ENCODE measurements around the gene ADAMTS8. TPM values are rescaled to one million over a fixed set of nuclear protein-coding genes. Genes with fewer than 3 reads are reported as not detected.

The ADAMTS8 gene
- polyA plus RNA-seq, 1 donor (not counting 4 experiments of a cell fraction or from before 2014, with no cell fraction given), result not detected

- Histone ChIP-seq H4K20me1 (ENCODE audit: control insufficient read depth, extremely low read depth, insufficient read depth, low read length) (no peaks in the 10 kb centered on the region), H3K4me1 (ENCODE audit: control insufficient read depth, extremely low read depth, insufficient read depth, low read length) (no peaks in the 10 kb centered on the region), H3K9ac (ENCODE audit: control insufficient read depth, extremely low read depth, insufficient read depth, low read length) (no peak overlapping the region), H2AFZ (ENCODE audit: control insufficient read depth, low read length) (no peak overlapping the region), H3K27ac (ENCODE audit: control insufficient read depth, insufficient read depth, low read length) (no peak overlapping the region), H3K36me3 (ENCODE audit: control insufficient read depth in 2 of 2, extremely low read depth in 1 of 2, insufficient read depth in 2 of 2, low read length in 2 of 2) (no peaks in the 10 kb centered on the region), H3K4me2 (ENCODE audit: control insufficient read depth, extremely low read depth, insufficient read depth, low read depth, low read length) (no peak overlapping the region), H3K79me2 (ENCODE audit: control insufficient read depth, insufficient read depth, low read length) (no peaks in the 10 kb centered on the region), H3K27me3 (ENCODE audit: control insufficient read depth, extremely low read depth, insufficient read depth, low read length) (no peaks in the 10 kb centered on the region), H3K9me3 (ENCODE audit: control insufficient read depth, low read depth, low read length) (no peaks in the 10 kb centered on the region), H3K9me1 (ENCODE audit: control insufficient read depth, extremely low read depth, insufficient read depth, low read length) (no peaks in the 10 kb centered on the region), H3K4me3 (ENCODE audit: control insufficient read depth in 2 of 3, extremely low read depth in 1 of 3, insufficient read depth in 2 of 3, low read depth in 1 of 3, low read length in 3 of 3) (no peak overlapping the region)
- dilution Hi-C loops (cut with MboI; ENCODE audit: extremely low pct_ligation_motif_present, low sequenced_read_pairs), result no loop called here
- DNase-seq (ENCODE audit: low read depth, low spot score) (no peak), FAIRE-seq (peak; percentile 39)
- TF ChIP-seq EZH2 (IDR thresholded peaks at IDR 0.05; ENCODE audit: low read length) (no peak), CTCF (optimal IDR thresholded peaks at IDR 0.05 in 1 of 3, IDR thresholded peaks at IDR 0.05 in 1 of 3, conservative IDR thresholded peaks at IDR 0.05 in 1 of 3; ENCODE audit: extremely low read depth in 1 of 3, insufficient read depth in 2 of 3, low read length in 3 of 3) (peak; percentile 30 to 76 (median 41))
Observed at GRCh38 chr11:130390071-130390758, 38.2 kb downstream of the ADAMTS8 start.

GRCh38 chr11:130389335-130389935 lies 39.0 kb downstream of the ADAMTS8 start:
- no peaks in the 10 kb centered on the region for H3K9me1 ChIP-seq (ENCODE audit: control insufficient read depth, extremely low read depth, insufficient read depth, low read length)

More at GRCh38 chr11:130389335-130389935, 39.0 kb downstream of the ADAMTS8 start:
- no peaks in the 10 kb centered on the region for H3K36me3 ChIP-seq (ENCODE audit: control insufficient read depth in 2 of 2, extremely low read depth in 1 of 2, insufficient read depth in 2 of 2, low read length in 2 of 2)
- FAIRE-seq (no peak), DNase-seq (ENCODE audit: low read depth, low spot score) (no peak)
- no peak overlapping the region for H3K4me3 ChIP-seq (ENCODE audit: control insufficient read depth in 2 of 3, extremely low read depth in 1 of 3, insufficient read depth in 2 of 3, low read depth in 1 of 3, low read length in 3 of 3)
- no peak overlapping the region for H3K9ac ChIP-seq (ENCODE audit: control insufficient read depth, extremely low read depth, insufficient read depth, low read length)
- no peaks in the 10 kb centered on the region for H3K9me3 ChIP-seq (ENCODE audit: control insufficient read depth, low read depth, low read length)
- no peak overlapping the region for H3K27ac ChIP-seq (ENCODE audit: control insufficient read depth, insufficient read depth, low read length)
- H2AFZ ChIP-seq (ENCODE audit: control insufficient read depth, low read length), result no peak overlapping the region
- no peaks in the 10 kb centered on the region for H4K20me1 ChIP-seq (ENCODE audit: control insufficient read depth, extremely low read depth, insufficient read depth, low read length)
- dilution Hi-C loops (cut with MboI; ENCODE audit: extremely low pct_ligation_motif_present, low sequenced_read_pairs), result no loop called here
- H3K27me3 ChIP-seq (ENCODE audit: control insufficient read depth, extremely low read depth, insufficient read depth, low read length), result no peaks in the 10 kb centered on the region
- H3K79me2 ChIP-seq (ENCODE audit: control insufficient read depth, insufficient read depth, low read length), result no peaks in the 10 kb centered on the region
- H3K4me1 ChIP-seq (ENCODE audit: control insufficient read depth, extremely low read depth, insufficient read depth, low read length), result no peaks in the 10 kb centered on the region
- TF ChIP-seq EZH2 (IDR thresholded peaks at IDR 0.05; ENCODE audit: low read length), result no peak
- no peak for TF ChIP-seq CTCF (optimal IDR thresholded peaks at IDR 0.05 in 1 of 3, IDR thresholded peaks at IDR 0.05 in 1 of 3, conservative IDR thresholded peaks at IDR 0.05 in 1 of 3; ENCODE audit: extremely low read depth in 1 of 3, insufficient read depth in 2 of 3, low read length in 3 of 3)
- no peak overlapping the region for H3K4me2 ChIP-seq (ENCODE audit: control insufficient read depth, extremely low read depth, insufficient read depth, low read depth, low read length)
